SHP77 treated with DMSO at 0.1 percent for 48 hours (cell line): Measurements from ENCODE around the gene TMEM62.
"Not testable (repeated sequence)": the region's sequence is repeated elsewhere in the genome, so short reads cannot be mapped to it uniquely, and the experiment has no call there.

Experiments used
- DNase-seq: peaks from one replicate; lab custom pipeline; 2025; lab: John Stamatoyannopoulos, UW

The TMEM62 gene

DNA sequence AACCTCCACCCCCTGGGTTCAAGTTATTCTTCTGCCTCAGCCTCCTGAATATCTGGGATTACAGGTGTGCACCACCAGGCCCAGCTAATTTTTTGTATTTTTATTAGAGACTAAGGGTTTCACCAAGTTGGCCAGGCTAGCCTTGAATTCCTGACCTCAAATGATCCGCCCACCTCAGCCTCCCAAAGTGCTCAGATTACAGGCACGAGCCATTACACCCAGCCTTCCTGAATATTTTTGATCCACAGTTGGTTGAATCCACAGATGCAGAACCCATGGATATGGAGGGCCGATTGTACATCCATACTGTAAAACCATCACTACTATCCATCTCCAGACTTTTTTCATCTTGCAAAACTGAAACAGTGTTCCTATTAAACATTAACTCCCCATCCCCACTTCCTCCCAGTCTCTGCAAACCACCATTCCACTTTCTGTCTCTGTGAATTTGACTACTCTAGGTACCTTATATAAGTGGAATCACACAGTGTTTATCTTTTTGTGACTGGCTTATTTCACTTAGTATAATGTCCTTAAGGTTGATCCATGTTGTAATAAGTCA is 8.2 kb upstream of the TMEM62 start:
- DNase-seq, result no peak

DNA sequence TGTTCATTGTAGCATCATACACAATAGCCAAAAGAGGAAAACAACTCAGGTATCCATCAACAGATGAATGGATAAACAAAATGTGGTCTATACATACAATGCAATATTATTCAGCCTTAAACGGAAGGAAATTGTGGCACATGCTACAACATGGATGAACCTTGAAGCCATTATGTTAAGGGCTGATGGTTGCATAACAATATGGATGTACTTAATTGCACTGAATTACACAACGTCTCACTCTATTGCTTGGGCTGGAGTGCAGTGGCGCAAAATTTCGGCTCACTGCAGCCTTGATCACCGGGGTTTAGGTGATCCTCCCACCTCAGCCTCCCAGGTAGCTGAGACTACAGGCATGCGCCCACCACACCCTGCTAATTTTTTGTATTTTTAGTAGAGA is 7.0 kb upstream of the TMEM62 start:
- DNase-seq, result no peak

DNA sequence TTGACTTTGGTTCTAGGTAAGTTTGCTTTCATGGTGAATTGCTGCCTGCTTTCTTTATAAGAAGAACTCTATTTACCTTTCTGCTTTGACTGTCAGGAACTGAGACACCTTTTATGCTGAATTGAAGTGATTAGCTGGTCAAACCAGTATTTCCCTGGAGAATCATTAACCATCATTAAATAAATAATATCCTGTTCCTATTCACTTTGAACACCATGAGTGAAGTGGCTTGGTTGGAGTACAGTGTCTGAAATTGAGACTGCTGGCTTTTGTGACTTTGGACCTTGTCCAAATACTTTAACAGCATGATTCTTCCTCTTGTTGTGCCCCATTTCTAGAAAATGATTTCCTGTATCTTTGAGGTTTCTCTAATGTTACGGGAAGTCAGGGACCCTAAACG is 5.6 kb upstream of the TMEM62 start:
- DNase-seq, result no peak

DNA sequence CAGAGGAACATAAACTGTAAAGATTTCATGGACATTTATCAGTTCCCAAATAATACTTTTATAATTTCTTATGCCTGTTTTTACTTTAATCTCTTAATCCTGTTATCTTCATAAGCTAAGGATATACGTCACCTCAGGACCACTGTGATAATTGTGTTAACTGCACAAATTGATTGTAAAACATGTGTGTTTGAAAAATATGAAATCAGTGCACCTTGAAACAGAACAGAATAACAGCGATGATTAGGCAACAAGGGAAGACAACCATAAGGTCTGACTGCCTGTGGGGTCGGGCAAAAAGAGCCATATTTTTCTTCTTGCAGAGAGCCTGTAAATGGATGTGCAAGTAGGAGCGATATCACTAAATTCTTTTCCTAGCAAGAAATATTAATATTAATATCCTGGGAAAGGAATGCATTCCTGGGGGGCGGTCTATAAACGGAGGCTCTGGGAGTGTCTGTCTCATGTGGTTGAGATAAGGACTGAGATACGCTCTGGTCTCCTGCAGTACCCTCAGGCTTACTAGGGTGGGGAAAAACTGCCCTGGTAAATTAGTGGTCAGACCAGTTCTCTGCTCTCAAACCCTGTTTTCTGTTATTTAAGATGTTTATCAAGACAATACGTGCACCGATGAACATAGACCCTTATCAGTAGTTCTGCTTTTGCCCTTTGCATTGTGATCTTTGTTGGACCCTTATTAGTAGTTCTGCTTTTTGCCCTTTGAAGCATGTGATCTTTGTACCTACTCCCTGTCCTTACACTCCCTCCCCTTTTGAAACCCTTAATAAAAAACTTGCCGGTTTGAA is 5.0 kb upstream of the TMEM62 start:
- DNase-seq, result not testable (repeated sequence)

DNA sequence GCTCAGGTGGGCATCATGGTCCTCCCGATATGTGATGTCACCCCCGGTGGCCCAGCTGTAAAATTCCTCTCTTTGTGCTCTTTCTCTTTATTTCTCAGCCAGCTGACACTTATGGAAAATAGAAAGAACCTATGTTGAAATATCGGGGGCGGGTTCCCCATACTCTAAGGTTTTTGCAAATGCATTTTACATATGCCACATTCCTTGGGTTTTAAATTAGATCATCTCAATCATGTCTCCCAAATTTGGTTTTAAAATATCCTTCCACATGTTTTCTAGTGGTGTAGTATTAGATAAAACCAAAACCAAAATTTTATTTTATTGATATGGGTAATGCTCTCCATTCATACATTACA is 4.4 kb upstream of the TMEM62 start:
- DNase-seq, result no peak

DNA sequence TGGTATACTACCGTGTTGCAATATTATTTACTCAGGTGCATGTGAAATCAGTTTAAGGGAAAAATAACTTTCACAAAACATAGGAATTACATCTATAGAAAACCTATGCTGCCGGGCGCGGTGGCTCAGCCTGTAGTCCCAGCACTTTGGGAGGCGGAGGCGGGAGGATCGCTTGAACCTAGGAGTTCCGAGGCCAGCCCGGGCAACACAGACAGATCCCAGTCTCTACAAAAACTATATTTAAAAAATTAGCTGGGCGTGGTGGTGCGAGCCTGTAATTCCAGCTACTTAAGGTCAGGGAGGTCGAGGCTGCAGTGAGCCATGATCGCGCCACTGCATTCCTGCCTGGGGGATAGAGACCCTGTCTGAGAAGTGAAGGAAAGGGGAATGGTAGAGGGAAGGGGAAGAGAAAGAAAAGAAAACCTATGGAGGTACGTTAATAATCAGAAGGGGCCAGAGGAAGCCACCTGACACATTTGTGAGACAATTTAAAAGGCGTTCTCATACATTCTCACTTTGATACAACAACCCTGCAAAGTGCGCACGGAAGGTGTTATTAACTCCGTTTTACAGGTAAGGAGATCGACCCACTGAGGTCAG is 456 bp upstream of the TMEM62 start:
- no peak for DNase-seq

DNA sequence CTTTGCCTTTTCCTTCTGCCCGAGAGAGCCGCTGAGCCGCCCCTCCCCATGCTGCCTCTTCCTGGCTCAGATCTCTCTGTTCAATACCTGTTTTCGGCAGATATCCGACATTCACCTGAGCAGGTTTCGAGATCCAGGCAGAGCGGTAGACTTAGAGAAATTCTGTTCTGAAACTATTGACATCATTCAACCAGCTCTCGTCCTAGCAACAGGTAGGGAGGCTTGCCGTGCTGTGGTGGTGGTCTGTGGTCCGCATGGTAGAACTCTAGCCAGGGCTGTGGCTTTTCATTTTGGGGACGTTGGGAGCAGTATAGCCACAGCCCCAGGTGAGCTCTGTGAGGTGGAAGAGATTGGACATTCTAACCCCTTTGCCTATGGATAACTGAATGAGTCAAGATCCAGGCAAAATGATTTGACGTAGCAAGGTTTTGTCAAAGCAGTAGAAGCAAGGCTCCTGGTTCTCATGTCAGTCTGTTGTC is 810 bp downstream of the TMEM62 start:
- DNase-seq, result no peak

DNA sequence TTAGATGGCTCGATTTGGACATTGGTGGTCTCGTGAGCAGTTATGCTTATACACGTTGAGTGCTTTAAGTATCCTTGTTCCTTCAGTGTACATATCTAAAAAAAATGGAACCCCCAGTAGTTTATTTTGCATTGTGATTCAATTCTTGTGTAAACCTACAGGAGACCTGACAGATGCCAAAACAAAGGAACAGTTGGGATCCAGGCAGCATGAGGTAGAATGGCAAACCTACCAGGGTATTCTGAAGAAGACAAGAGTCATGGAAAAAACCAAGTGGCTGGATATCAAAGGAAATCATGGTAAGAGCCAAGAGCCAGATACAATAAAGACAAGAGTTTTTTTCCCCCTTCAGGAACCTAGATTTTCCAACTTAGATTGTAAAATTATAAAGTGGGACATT is 2.0 kb downstream of the TMEM62 start:
- DNase-seq, result no peak

DNA sequence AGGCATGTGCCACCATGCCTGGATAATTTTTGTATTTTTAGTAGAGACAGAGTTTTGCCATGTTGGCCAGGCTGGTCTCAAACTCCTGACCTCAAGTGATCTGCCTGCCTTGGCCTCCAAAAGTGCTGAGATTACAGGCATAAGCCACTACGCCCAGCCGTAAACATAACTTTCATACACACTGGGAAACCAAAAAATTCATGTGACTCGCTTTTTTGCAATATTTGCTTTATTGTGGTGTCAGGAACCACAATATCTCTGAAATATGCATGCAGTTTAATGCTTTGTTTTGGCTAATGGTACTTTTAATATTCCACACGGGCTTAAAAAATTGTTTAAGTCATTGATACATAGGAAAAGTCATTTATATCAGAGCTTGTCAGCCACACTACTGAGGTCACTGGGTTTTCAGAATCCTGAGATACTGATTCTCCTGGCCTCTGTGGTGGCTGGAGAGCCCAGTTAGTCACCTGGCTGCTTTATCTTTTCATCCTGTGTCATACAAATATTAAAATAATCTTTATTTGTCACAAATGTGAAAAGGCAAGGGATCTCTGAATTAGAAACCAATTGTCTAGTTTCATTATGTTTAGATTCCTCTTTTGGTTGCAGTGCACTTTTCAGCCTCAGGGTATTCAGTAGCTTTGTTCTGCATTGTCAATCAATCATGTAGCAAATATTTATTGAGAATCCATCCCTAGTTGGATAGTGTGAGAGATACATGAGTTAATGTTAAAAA is 10.0 kb downstream of the TMEM62 start:
- DNase-seq, result no peak

DNA sequence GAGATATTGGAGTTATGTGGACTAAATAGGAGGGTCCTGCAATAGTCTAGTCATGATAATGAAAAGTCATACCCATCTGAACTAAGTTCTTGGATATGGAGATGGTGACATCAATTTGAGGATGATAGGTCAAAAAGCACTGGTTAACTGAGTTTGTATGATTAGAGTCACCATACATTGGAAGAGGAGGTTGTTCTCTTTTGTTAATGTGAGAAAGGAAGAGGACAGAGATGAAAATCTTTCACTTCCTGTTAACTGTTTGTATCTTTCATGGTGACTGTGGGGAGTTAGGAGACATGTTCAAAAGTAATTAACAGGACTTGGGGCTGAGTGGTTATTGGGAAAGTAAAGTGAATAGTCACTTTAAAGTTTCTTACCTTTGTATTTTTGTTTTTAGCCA is 11.1 kb downstream of the TMEM62 start:
- no peak for DNase-seq

DNA sequence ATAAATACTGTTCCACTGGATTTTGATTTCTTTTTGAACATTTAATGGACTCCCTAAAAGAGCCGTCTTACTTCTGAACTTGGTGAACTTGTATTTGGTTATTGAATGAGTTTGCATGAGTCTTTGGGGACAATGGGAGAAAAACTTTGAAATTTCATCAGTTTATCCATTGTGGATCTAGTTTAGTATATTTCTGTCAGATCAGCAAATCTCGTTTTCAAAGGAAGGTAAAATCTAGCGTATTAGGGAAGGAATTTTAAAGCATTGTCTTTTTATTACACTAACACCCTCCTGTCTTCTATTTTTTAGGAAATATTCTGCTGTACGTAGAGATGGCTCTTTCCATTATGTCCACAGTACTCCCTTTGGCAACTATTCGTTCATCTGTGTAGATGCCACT is 12.8 kb downstream of the TMEM62 start:
- no peak for DNase-seq

DNA sequence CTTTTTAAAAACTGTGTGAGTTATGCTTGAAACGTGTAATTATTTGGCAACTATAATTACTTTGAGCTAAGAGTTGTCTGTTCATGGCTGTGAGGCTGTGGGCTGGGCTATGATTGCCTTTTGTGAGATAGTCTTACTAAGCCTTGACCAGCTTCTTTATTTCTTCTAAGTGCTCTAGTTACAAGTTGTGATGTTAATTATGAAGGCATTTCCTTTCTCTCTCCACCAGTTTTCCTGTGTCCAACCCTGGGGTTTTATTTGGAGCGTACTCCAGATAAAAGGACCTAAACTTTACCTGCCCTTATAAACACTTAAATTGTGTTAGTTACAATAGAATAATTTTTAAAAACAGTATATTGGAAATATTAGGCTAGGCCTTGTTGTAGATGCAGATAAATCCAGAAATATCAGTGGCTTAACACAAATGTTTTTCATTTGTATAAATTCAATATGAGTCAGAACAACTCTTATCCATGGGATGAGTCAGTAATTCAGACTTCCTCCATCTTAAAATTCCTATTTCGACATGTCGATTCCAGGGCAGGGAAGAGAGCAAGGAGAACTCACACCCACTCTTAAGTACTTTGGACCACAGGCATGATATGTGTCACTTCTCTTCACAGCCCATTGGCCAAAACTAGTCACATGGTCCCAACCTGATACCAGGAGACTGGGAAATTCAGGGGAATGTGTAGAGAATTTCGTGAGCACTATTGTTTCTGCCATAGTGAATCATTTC is 17.0 kb downstream of the TMEM62 start:
- DNase-seq, result no peak

DNA sequence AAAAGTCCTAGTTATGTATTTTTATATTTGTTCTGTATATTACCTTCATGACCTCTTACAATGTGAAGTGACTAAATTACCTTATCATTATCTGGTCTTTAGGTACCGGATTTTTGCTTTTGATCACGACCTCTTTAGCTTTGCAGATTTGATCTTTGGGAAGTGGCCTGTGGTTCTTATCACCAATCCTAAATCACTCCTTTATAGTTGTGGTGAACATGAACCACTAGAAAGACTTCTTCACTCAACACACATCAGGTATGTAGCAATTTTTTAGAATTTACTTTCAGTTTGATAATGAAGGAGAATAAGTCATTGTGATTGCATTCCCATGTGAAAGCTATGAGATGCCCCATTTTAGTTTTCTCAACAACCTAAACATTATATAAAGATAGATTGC is 18.3 kb downstream of the TMEM62 start:
- DNase-seq, result no peak

DNA sequence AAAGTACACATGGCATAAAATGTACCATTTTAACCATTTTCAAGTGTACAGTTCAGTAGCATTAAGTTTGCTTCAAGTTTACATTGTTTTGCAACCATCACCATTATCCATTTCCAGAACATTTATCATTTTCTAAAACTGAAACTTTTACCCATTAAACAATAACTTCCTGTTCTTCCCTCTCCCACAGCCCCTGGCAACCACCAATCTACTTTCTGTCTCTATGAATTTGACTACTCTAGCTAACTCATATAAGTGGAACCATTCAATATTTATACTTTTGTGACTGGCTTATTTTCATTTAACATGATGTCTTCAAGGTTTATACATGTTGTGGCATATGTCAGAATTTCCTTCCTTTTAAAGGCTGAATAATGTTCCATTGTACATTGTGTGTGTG is 19.9 kb downstream of the TMEM62 start:
- no peak for DNase-seq

DNA sequence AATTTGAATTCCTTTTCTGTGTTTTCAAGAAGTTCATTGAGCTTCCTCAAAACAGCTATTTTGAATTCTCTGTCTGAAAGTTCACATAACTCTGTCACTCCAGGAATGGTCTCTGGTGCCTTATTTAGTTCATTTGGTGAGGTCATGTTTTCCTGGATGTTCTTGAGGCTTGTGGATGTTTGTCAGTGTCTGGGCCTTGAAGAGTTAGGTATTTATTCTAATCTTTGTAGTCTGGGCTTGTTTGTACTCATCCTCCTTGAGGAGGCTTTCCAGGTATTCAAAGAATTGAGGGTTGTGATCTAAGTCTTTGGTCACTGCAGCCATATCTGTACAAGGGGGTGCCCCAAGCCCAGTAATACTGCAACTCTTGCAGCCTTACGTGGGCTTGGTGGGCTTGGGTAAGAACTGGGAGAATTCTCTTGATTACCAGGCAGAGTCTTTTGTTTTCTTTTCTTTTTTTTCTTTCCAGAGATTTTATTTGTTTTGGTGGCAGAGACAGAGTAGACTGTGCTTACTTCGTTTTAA is 32.5 kb downstream of the TMEM62 start:
- no peak for DNase-seq

DNA sequence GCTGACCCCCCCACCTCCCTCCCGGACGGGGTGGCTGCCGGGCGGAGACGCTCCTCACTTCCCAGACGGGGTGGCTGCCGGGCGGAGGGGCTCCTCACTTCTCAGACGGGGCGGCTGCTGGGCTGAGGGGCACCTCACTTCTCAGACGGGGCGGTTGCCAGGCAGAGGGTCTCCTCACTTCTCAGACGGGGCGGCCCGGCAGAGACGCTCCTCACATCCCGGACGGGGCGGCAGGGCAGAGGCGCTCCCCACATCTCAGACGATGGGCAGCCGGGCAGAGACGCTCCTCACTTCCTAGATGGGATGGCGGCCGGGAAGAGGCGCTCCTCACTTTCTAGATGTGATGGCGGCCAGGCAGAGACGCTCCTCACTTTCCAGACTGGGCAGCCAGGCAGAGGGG is 33.9 kb downstream of the TMEM62 start:
- not testable (repeated sequence) for DNase-seq

DNA sequence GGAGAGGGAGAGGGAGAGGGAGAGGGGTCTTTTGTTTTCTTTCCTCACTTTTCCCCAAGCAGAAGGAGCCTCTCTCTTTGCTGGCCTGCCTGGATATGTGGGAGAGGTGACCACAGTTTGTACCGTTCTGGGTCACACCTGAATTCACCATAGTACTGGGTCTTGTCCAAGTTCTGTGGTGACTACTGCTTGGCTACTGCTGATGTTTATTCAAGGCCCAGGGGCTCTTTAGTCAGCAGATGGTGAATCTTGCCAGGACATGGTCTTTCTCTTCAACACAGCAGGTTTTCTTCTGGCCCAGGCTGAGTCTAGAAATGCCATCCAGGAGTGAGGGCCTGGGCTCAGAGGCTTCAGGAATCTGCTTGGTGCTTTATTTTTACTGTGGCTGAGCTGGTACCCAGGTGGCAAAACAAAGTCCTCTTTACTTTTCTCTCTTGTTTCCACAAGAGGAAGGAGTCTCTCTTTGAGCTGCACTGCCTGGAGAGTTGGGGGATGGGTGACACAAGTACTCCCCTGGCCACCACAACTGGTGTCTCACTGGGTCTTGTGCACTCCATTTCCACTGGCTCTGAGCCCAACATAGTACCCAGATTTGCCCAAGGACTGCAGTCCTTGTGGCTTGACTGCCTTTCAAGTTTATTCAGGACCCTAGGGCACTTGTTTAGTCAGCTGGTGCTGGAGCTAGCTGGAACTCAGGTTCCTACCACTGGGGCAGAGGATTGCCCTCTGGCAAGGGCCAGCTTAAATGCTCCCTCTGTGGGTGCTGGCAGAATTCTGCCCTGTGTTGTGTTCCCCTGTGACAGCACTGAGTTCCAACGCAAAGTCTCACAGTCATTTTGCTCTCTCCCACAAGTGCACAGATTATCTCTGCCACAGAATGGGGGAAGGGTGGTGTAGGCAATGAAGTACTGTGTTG is 35.1 kb downstream of the TMEM62 start:
- DNase-seq, result no peak

DNA sequence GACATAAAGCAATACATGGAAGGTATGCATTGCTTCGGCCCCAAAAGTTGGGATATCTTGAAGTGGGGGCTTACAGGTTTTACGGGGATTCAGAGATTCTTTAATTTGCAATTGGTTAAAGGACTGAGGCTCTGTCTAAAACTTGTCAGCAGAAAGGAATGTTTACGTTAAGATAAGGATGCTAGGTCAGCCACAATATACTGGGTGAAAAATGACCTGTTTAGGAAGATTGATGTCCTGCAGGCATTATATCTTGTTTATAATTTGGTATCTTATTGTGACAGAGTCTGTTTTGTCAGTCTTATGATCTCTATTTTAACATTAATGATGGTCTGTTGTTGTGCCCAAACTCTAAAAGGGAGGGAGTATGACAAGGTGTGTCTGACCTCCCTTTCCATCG is 36.5 kb downstream of the TMEM62 start:
- DNase-seq, result no peak

DNA sequence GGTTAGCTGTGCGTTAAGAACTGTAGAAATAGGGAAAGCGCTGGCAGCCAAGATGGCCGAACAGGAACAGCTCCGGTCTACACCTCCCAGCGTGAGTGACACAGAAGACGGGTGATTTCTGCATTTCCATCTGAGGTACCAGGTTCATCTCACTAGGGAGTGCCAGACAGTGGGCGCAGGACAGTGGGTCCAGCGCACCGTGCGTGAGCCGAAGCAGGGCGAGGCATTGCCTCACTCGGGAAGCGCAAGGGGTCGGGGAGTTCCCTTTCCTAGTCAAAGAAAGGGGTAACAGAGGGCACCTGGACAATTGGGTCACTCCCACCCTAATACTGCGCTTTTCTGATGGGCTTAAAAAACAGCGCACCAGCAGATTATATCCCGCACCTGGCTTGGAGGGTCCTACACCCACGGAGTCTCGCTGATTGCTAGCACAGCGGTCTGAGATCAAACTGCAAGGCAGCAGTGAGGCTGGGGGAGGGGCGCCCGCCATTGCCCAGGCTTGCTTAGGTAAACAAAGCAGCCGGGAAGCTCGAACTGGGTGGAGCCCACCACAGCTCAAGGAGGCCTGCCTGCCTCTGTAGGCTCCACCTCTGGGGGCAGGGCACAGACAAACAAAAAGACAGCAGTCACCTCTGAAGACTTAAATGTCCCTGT is 42.4 kb downstream of the TMEM62 start:
- DNase-seq, result peak; percentile 24

DNA sequence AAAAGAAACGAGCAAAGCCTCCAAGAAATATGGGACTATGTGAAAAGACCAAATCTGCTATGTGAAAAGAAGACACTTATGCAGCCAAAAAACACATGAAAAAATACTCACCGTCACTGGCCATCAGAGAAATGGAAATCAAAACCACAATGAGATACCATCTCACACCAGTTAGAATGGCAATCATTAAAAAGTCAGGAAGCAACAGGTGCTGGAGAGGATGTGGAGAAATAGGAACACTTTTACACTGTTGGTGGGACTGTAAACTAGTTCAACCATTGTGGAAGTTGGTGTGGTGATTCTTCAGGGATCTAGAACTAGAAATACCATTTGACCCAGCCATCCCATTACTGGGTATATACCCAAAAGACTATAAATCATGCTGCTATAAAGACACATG is 43.8 kb downstream of the TMEM62 start:
- not testable (repeated sequence) for DNase-seq
